PC-3 (cell line): ENCODE results near the gene SEMA4G. TPM values are rescaled to one million over a fixed set of nuclear protein-coding genes. Genes with fewer than 3 reads are reported as not detected.
A peak's percentile ranks its signal among the peaks of the same experiment; 100 is the strongest.

ENCODE experiments used
- ATAC-seq: fragments of 200-7000 bp; cut with Tn5 transposase; 2 replicates; pipeline ENCODE4 v1.9.1; 2020; ENCODE audit warnings: mild to moderate bottlenecking, moderate library complexity
- BruUV-seq: library from RNA; stranded (reverse); fragments of 400-500 nt; replicated peaks from 2 replicates; lab custom pipeline; 2021; lab: Mats Ljungman, UMichigan
- CTCF ChIA-PET: fragments of 300-600 bp; sonication (Branson Sonifier 250); formaldehyde crosslinking; loops from one replicate; lab custom pipeline; 2022; ENCODE audit warnings: antibody characterized with exemption; lab: Charles Lee
- POLR2A ChIA-PET: fragments of 300-600 bp; sonication (Branson Sonifier 250); formaldehyde crosslinking; loops from one replicate; lab custom pipeline; 2022; ENCODE audit warnings: antibody characterized with exemption; ENCODE audit not compliant: unreplicated experiment; lab: Charles Lee
- DNase-seq: peaks from one replicate; pipeline ENCODE4 v3.0.0-alpha.2; 2015
- H2AFZ ChIP-seq: fragments of 300-600 bp; sonication (generic); 2 replicates; pipeline ENCODE4 v1.6.0; 2016; ENCODE audit warnings: antibody characterized with exemption, low read length
- H3F3A ChIP-seq: fragments of 300-600 bp; sonication (generic); one replicate; pipeline ENCODE4 v1.6.0; 2017; ENCODE audit warnings: antibody characterized with exemption, low read length, control low read depth, mild to moderate bottlenecking; ENCODE audit not compliant: unreplicated experiment
- H3K27ac ChIP-seq: fragments of 300-600 bp; sonication (generic); 2 replicates; pipeline ENCODE4 v1.5.1; 2016; ENCODE audit warnings: mild to moderate bottlenecking, low read length
- H3K27me3 ChIP-seq: fragments of 300-600 bp; sonication (generic); 2 replicates; pipeline ENCODE4 v1.6.1; 2016; ENCODE audit warnings: low read length, mixed read lengths
- H3K36me3 ChIP-seq: fragments of 300-600 bp; sonication (generic); 2 replicates; pipeline ENCODE4 v1.6.1; 2016; ENCODE audit warnings: low read depth, mixed run types, low read length, mixed read lengths
- H3K4me1 ChIP-seq: fragments of 300-600 bp; sonication (generic); 2 replicates; pipeline ENCODE4 v1.5.1; 2016; ENCODE audit warnings: low read length; ENCODE audit not compliant: insufficient read depth
- H3K4me2 ChIP-seq: fragments of 300-600 bp; sonication (generic); 2 replicates; pipeline ENCODE4 v1.6.0; 2016; ENCODE audit warnings: low read length
- H3K4me3 ChIP-seq: fragments of 300-600 bp; sonication (generic); 2 replicates; pipeline ENCODE4 v1.5.1; 2016; ENCODE audit warnings: mild to moderate bottlenecking, low read length, mixed read lengths
- H3K79me2 ChIP-seq: fragments of 300-600 bp; sonication (generic); 2 replicates; pipeline ENCODE4 v1.6.1; 2017; ENCODE audit warnings: low read length, mixed read lengths
- H3K9ac ChIP-seq: fragments of 300-600 bp; sonication (generic); 2 replicates; pipeline ENCODE4 v1.6.0; 2016; ENCODE audit warnings: mild to moderate bottlenecking, low read length
- H3K9me2 ChIP-seq: fragments of 300-600 bp; sonication (generic); replicated peaks from 2 replicates; pipeline ENCODE4 v1.6.1; 2016; ENCODE audit warnings: mixed run types, low read length, mixed read lengths
- H3K9me3 ChIP-seq: fragments of 300-600 bp; sonication (generic); 2 replicates; pipeline ENCODE4 v1.6.1; 2016; ENCODE audit warnings: low read length, mixed read lengths
- H4K20me1 ChIP-seq: fragments of 300-600 bp; sonication (generic); 2 replicates; pipeline ENCODE4 v1.6.1; 2016; ENCODE audit warnings: low read length, mixed read lengths
- EZH2 ChIP-seq: fragments of 300-600 bp; sonication (generic); IDR thresholded peaks from one replicate; pipeline ENCODE4 v1.6.1; 2017; ENCODE audit warnings: antibody characterized with exemption, mild to moderate bottlenecking, low read length; ENCODE audit not compliant: unreplicated experiment
- EZH2phosphoT487 ChIP-seq: fragments of 300-600 bp; sonication (generic); IDR thresholded peaks from 2 replicates; pipeline ENCODE4 v1.6.1; 2018; ENCODE audit warnings: mild to moderate bottlenecking, antibody characterized with exemption, low read length, borderline replicate concordance
- intact Hi-C: fragments of 100-400 bp; cut with micrococcal nuclease; formaldehyde crosslinking; loops from 2 replicates; pipeline ENCODE4 v1.9.0; 2023
- total RNA-seq: library from RNA; depleted of rRNA; stranded (reverse); fragments of >200 nt; gene quantifications from 2 replicates; pipeline ENCODE4 v1.2.3, GENCODE V29; 2014
- TF ChIP-seq, protein P1 (sequence below): fragments of 300-600 bp; sonication (generic); conservative IDR thresholded peaks from 2 replicates; pipeline ENCODE4 v1.5.1; 2017; ENCODE audit warnings: antibody characterized with exemption, low read depth, mild to moderate bottlenecking, low read length

The SEMA4G gene
- total RNA-seq, 1 experiment from 2014 or later = 2.6 TPM

DNA sequence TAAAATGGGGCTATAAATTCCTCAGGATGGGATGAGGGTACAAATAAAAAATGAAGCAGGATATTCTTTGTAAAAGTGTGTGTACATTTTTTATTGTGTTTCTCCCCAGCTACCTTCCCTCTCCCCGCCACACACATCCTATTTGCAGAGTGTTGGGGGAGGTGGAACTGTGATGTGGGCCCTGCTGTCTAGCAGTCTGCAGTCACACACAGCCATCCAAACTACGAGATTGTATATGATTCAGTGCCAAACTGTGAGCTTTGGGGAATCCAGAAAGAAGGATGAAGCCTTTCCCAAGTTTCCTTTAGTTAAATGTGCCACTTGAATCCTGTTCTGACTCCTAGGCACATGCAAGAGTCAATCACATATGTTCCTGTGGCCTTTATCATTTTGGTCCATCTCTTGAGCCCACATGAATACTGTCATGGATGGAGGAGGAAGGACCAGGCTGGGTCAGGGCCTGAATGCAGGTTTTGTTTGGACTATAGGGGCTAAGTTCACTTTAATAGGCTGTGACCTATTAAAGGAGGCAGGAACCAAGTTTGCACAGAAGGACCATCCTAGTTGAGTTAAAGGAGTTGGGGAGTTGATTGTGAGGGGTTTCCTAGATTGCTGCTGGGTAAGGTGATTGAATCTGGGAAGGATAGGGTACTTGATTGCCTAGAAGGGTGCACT lies 1.1 kb upstream of the SEMA4G start:
- Histone ChIP-seq H2AFZ (no peak overlapping the region), H3K36me3 (no peaks in the 10 kb centered on the region; the same call in none of the 2 replicates), H3K9me2 (no peaks in the 10 kb centered on the region), H3K4me3 (peak overlapping the region; percentile 77; the same call in 1 of the 2 replicates), H3K9me3 (no peaks in the 10 kb centered on the region), H4K20me1 (no peaks in the 10 kb centered on the region), H3K9ac (no peak overlapping the region), H3K4me1 (peaks cover 6% of the 10 kb centered on the region; the same call in 1 of the 2 replicates), H3K27ac (no peak overlapping the region), H3K79me2 (no peaks in the 10 kb centered on the region), H3K4me2 (peak overlapping the region; percentile 99), H3F3A (no peaks in the 10 kb centered on the region), H3K27me3 (no peaks in the 10 kb centered on the region)
- DNase-seq = no peak
- ChIA-PET CTCF (no interaction called here), POLR2A (no interaction called here)
- ATAC-seq = no peak
- no TSS peak for BruUV-seq
- TF ChIP-seq EZH2 (no peak), EZH2phosphoT487 (no peak)
- TF ChIP-seq, protein P1, sequence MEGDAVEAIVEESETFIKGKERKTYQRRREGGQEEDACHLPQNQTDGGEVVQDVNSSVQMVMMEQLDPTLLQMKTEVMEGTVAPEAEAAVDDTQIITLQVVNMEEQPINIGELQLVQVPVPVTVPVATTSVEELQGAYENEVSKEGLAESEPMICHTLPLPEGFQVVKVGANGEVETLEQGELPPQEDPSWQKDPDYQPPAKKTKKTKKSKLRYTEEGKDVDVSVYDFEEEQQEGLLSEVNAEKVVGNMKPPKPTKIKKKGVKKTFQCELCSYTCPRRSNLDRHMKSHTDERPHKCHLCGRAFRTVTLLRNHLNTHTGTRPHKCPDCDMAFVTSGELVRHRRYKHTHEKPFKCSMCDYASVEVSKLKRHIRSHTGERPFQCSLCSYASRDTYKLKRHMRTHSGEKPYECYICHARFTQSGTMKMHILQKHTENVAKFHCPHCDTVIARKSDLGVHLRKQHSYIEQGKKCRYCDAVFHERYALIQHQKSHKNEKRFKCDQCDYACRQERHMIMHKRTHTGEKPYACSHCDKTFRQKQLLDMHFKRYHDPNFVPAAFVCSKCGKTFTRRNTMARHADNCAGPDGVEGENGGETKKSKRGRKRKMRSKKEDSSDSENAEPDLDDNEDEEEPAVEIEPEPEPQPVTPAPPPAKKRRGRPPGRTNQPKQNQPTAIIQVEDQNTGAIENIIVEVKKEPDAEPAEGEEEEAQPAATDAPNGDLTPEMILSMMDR = no peak
- intact Hi-C loops = no loop called here

DNA sequence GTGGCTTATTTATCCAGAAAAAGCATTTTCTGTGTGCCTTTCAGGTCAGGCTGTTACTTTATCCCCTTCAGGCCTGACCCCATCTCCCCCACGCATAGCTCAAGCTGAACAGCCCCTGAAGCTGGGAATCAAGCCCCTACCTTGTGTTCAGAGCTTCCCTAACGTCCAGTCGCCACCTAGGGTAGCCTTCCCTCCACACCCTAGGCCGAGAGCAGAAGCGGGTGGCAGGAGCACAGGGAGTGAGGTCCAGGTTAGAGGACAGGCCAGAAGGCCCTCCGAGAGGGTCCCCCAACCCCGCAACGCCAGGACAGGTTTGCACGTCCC lies 479 bp upstream of the SEMA4G start:
- Histone ChIP-seq H3K9ac (peak overlapping the region; percentile 34), H3K27ac (no peak overlapping the region), H3K79me2 (no peaks in the 10 kb centered on the region), H3K4me2 (peak overlapping the region; percentile 99), H3K4me1 (peaks cover 6% of the 10 kb centered on the region; the same call in 1 of the 2 replicates), H3F3A (no peaks in the 10 kb centered on the region), H2AFZ (peak overlapping the region; percentile 85), H3K36me3 (no peaks in the 10 kb centered on the region; the same call in 1 of the 2 replicates), H3K4me3 (peak overlapping the region; percentile 77), H3K9me2 (no peaks in the 10 kb centered on the region), H3K27me3 (no peaks in the 10 kb centered on the region), H3K9me3 (no peaks in the 10 kb centered on the region), H4K20me1 (no peaks in the 10 kb centered on the region)
- ATAC-seq (peak; percentile 48), DNase-seq (no peak)
- ChIA-PET POLR2A (no interaction called here), CTCF (no interaction called here)
- intact Hi-C loops = no loop called here
- BruUV-seq = no TSS peak
- TF ChIP-seq, protein P1 = no peak
- no peak for TF ChIP-seq EZH2
- no peak for TF ChIP-seq EZH2phosphoT487
